CD4-positive, alpha-beta T cell treated with Interleukin-2 at 100 ng/mL for 4 hours (primary cell): ENCODE results near the gene TAS2R41.
"Not testable (repeated sequence)": the region's sequence is repeated elsewhere in the genome, so short reads cannot be mapped to it uniquely, and the experiment has no call there.

Experiments used
- DNase-seq: peaks from one replicate; pipeline ENCODE4 v3.0.0-alpha.2; 2020; ENCODE audit warnings: low spot score

Gene TAS2R41

DNA sequence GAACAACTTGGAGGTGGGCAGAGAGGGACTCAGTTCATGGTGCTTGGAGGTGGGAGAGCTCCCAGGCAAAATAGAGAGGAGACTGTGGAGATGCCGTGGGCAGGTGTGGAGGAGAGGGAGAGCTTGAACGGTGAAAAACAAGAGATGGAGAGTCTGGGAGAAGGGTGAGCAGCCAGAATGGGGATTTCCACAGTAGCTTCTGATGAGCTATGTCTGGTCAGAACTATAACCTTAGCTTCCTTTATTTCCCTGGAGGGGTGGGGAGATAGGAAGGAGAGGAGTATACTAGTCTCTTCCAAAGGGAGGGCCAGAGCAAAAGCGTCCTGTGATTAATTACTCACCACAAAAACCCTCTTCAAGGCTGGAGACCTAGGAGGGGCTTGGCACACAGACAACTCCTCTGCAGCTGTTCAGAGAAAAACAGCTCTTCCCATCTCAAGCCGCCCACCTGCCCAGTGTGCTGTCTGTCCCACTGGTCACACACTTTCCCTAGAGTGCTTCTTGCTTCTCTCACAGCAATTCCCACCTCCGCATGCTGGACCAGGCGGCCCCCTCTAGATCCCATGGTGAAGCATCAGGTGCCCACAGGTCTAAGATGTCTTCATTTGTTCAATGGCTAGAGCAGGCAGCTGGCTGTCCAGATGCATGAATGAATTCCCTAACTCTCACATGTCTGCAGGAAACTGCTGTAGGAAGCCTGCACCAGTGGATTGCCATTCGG, 41.9 kb downstream of the TAS2R41 start:
- DNase-seq, result no peak

DNA sequence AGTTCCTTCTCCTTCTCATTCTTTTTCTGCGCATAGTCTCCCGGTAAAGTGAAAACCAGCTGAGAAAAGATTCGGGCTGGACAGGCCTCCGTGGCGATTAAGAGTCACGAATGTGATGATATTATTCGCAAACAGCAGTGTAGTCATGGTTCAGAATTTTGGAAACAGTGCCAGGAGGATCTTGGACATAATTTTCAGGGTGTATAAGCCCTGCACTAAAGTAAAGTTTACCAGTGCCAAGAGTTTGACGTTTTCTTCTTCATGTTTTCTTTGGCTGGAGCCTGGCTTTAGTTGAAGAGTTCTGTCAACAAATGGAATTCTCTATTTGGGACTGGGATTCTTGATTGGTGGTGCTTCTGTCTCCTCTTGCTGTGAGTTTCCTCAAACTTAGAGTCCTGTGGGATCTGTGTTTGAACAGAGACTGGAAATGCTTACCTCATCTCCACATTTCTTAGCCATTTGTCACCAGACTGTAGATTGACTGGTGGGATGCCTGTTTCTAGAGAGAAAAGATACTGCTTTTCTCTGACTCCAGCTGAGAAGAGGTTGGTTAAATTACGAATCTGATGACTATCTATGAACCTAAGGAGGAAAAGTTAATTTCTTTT, 44.7 kb downstream of the TAS2R41 start:
- not testable (repeated sequence) for DNase-seq
